Testis (tissue), 2 donors: ENCODE results near the gene NR6A1.

Source experiments
- CTCF ChIP-seq, 3 experiments: fragments of 450-650 bp in 2 of 3; fragments of 200-600 bp in 1 of 3; sonication (generic) in 1 of 3; IDR thresholded peaks; one replicate each; pipeline ENCODE4 v1.5.1; 2016 to 2019; ENCODE audit warnings: antibody characterized with exemption in 3 of 3, mild to moderate bottlenecking in 2 of 3, moderate library complexity in 1 of 3
- POLR2A ChIP-seq: fragments of 450-650 bp; IDR thresholded peaks from one replicate; pipeline ENCODE4 v1.6.1; 2017; ENCODE audit warnings: antibody characterized with exemption, mild to moderate bottlenecking, moderate library complexity

GRCh38 chr9:124569942-124570341 is 201.2 kb downstream of the NR6A1 start:
- TF ChIP-seq POLR2A: no peak
- TF ChIP-seq CTCF (IDR thresholded peaks at IDR 0.05): no peak
